Gastroesophageal sphincter (tissue), 3 donors: ENCODE measurements around the gene MAST3.

ENCODE experiments used
- CTCF ChIP-seq, 4 experiments: fragments of 200-600 bp in 2 of 4; fragments of 450-650 bp in 2 of 4; sonication (generic) in 1 of 4; IDR thresholded peaks; one replicate each; pipeline ENCODE4 v1.5.1; 2017 to 2019; ENCODE audit warnings: antibody characterized with exemption in 4 of 4, mild to moderate bottlenecking in 2 of 4, moderate library complexity in 2 of 4
- POLR2A ChIP-seq, 2 donors: fragments of 450-650 bp; IDR thresholded peaks; one replicate each; pipeline ENCODE4 v1.6.1; 2017; ENCODE audit warnings: antibody characterized with exemption in 2 of 2, mild to moderate bottlenecking in 2 of 2, moderate library complexity in 1 of 2

GRCh38 chr19:18099623-18099995 lies 2.0 kb downstream of the MAST3 start:
- TF ChIP-seq POLR2A (IDR thresholded peaks at IDR 0.05): no peak
- no peak for TF ChIP-seq CTCF (IDR thresholded peaks at IDR 0.05)
